ENCODE data around the gene KCNC1. TPM values are rescaled to one million over a fixed set of nuclear protein-coding genes. Genes with fewer than 3 reads are reported as not detected.

The KCNC1 gene
- total and polyA plus RNA-seq, 5 donors, result 0.06 to 0.16 (median 0.09) TPM; not detected in 2

DNA sequence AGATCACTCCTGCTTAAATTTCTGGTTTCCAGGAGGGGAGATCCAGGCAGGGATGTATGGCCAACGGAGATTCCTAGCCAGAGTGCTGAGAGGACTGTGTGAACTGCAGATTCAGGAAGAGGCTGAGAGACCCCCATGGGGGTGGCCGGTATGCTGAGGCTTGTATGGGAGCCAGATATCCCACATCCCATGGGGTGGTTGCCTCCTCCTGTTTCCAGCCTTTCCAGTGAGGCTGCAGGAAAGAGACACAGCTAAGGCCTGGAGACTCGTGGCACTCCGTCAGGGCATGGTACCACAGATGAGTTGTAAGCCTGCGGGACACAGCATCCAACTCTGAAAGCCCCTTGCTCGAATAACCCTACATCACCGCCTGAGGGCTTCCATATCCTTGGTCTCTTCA is 16.6 kb upstream of the KCNC1 start:
- H3K9me3 ChIP-seq (ENCODE audit: control insufficient read depth, low read length), result no peaks in the 10 kb centered on the region
- no peak for ATAC-seq
- no peak overlapping the region for H3K4me3 ChIP-seq (ENCODE audit: low read length)
- no peaks in the 10 kb centered on the region for H3K27me3 ChIP-seq (ENCODE audit: control insufficient read depth, insufficient read depth)
- no peaks in the 10 kb centered on the region for H3K4me1 ChIP-seq (ENCODE audit: control insufficient read depth, insufficient read depth, low read length)
- WGBS, result 55% methylated on average over 7 of the region's 7 CpGs
- intact Hi-C loops (cut with DNase I), result no loop called here
- H3K27ac ChIP-seq (ENCODE audit: low read length), result no peak overlapping the region
- DNase-seq, result no peak

DNA sequence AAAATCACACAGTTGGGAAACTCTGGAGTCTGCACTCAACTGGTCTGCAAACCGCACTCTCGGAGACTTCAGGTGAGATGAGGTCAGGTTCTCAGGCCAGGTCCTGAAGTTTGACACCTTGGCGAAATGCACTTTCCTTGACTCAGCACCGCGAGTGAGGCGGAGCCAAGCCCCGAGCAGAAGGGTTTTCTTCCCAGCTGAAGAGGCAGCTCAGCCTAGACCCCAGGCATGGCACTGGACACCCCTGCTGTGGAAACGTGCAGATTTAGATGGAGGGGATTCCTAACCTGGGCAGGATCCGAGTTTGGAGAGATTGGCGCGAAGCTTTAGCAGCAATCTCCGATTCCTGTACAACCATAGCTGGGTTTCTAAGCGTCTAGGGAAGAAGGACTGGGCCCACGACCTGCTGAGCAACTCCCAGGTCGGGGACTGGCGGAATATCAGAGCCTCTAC is 16.0 kb upstream of the KCNC1 start:
- DNase-seq (no peak), ATAC-seq (no peak)
- H3K4me3 ChIP-seq (ENCODE audit: low read length), result no peak overlapping the region
- no peaks in the 10 kb centered on the region for H3K27me3 ChIP-seq (ENCODE audit: control insufficient read depth, insufficient read depth)
- intact Hi-C loops (cut with DNase I), result no loop called here
- no peaks in the 10 kb centered on the region for H3K4me1 ChIP-seq (ENCODE audit: control insufficient read depth, insufficient read depth, low read length)
- 13% methylated on average over 16 of the region's 16 CpGs for WGBS
- no peak overlapping the region for H3K27ac ChIP-seq (ENCODE audit: low read length)
- no peaks in the 10 kb centered on the region for H3K9me3 ChIP-seq (ENCODE audit: control insufficient read depth, low read length)

DNA sequence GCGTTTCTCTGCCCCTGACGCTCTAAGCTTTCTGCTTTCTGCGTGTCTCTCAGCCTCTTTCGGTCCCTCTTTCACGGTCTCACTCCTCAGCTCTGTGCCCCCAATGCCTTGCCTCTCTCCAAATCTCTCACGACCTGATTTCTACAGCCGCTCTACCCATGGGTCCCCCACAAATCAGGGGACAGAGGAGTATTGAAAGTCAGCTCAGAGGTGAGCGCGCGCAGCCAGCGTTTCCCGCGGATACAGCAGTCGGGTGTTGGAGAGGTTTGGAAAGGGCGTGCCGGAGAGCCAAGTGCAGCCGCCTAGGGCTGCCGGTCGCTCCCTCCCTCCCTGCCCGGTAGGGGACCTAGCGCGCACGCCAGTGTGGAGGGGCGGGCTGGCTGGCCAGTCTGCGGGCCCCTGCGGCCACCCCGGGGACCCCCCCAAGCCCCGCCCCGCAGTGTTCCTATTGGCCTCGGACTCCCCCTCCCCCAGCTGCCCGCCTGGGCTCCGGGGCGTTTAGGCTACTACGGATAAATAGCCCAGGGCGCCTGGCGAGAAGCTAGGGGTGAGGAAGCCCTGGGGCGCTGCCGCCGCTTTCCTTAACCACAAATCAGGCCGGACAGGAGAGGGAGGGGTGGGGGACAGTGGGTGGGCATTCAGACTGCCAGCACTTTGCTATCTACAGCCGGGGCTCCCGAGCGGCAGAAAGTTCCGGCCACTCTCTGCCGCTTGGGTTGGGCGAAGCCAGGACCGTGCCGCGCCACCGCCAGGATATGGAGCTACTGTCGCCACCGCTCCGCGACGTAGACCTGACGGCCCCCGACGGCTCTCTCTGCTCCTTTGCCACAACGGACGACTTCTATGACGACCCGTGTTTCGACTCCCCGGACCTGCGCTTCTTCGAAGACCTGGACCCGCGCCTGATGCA is 15.3 kb upstream of the KCNC1 start, which contains the start of gene MYOD1:
Gene MYOD1 (plus strand): TSS at position 544 of the 910 bp plus-strand sequence. CDS start 212 bp downstream, at position 756.
- H3K4me1 ChIP-seq (ENCODE audit: control insufficient read depth, insufficient read depth, low read length), result no peaks in the 10 kb centered on the region
- DNase-seq, result no peak
- no peak for ATAC-seq
- no peaks in the 10 kb centered on the region for H3K27me3 ChIP-seq (ENCODE audit: control insufficient read depth, insufficient read depth)
- H3K9me3 ChIP-seq (ENCODE audit: control insufficient read depth, low read length), result no peaks in the 10 kb centered on the region
- no peak within 1 kb of the TSS for H3K27ac ChIP-seq (ENCODE audit: low read length)
- peak within 1 kb of the TSS; percentile 7 for H3K4me3 ChIP-seq (ENCODE audit: low read length)
- 2% methylated on average over 68 of the region's 68 CpGs for WGBS
- intact Hi-C loops (cut with DNase I), result no loop called here

DNA sequence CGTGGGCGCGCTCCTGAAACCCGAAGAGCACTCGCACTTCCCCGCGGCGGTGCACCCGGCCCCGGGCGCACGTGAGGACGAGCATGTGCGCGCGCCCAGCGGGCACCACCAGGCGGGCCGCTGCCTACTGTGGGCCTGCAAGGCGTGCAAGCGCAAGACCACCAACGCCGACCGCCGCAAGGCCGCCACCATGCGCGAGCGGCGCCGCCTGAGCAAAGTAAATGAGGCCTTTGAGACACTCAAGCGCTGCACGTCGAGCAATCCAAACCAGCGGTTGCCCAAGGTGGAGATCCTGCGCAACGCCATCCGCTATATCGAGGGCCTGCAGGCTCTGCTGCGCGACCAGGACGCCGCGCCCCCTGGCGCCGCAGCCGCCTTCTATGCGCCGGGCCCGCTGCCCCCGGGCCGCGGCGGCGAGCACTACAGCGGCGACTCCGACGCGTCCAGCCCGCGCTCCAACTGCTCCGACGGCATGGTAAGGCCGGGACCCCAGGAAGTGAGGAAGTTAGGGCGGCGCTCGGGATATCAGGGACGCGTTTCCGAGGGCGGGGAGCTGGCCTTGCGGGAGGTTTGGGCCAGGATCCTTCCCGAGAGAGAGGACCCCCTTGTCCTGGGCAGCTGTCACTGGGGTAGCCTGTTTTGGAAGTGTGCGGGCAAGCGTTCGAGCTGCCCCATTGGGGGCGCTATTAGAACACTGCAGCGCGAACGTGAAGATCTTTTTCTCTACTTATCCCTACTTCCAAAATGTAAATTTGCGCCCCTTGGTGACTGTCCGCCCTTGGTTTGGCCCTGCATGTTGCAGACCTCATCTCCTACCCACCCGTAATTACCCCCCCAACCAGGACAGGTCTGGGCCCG is 14.4 kb upstream of the KCNC1 start:
- H3K27me3 ChIP-seq (ENCODE audit: control insufficient read depth, insufficient read depth), result no peaks in the 10 kb centered on the region
- no peak overlapping the region for H3K4me3 ChIP-seq (ENCODE audit: low read length)
- H3K27ac ChIP-seq (ENCODE audit: low read length), result no peak overlapping the region
- DNase-seq, result no peak
- peak; percentile 27 to 32 for ATAC-seq
- no peaks in the 10 kb centered on the region for H3K4me1 ChIP-seq (ENCODE audit: control insufficient read depth, insufficient read depth, low read length)
- intact Hi-C loops (cut with DNase I), result loop anchor here in 3 of 4 donors (5.0 kb wide), 2 partner anchors 118 to 123 kb away; no protein-coding TSS in a partner anchor
- WGBS, result 3% methylated on average over 85 of the region's 85 CpGs
- H3K9me3 ChIP-seq (ENCODE audit: control insufficient read depth, low read length), result no peaks in the 10 kb centered on the region

DNA sequence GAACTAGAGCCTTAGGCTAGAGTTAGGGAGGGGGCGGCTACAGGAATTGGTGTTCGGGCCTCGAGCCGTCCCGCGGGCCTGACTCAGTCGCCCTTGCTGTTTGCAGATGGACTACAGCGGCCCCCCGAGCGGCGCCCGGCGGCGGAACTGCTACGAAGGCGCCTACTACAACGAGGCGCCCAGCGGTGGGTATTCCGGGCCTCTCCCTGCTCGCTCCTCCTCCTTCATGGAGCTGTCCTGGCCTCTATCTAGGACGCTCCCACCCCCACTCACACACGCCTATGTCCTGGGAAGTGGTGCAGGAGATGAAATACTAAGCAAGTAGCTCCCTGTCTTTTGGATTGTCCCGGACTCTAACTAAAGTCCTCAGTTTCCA is 13.8 kb upstream of the KCNC1 start:
- ATAC-seq, result no peak
- Histone ChIP-seq H3K27ac (ENCODE audit: low read length) (no peak overlapping the region), H3K9me3 (ENCODE audit: control insufficient read depth, low read length) (no peaks in the 10 kb centered on the region), H3K4me1 (ENCODE audit: control insufficient read depth, insufficient read depth, low read length) (no peaks in the 10 kb centered on the region), H3K4me3 (ENCODE audit: low read length) (no peak overlapping the region), H3K27me3 (ENCODE audit: control insufficient read depth, insufficient read depth) (no peaks in the 10 kb centered on the region)
- intact Hi-C loops (cut with DNase I), result loop anchor here in 3 of 4 donors (5.0 kb wide), 2 partner anchors 118 to 123 kb away; no protein-coding TSS in a partner anchor
- DNase-seq, result no peak
- 2% methylated on average over 24 of the region's 24 CpGs for WGBS

DNA sequence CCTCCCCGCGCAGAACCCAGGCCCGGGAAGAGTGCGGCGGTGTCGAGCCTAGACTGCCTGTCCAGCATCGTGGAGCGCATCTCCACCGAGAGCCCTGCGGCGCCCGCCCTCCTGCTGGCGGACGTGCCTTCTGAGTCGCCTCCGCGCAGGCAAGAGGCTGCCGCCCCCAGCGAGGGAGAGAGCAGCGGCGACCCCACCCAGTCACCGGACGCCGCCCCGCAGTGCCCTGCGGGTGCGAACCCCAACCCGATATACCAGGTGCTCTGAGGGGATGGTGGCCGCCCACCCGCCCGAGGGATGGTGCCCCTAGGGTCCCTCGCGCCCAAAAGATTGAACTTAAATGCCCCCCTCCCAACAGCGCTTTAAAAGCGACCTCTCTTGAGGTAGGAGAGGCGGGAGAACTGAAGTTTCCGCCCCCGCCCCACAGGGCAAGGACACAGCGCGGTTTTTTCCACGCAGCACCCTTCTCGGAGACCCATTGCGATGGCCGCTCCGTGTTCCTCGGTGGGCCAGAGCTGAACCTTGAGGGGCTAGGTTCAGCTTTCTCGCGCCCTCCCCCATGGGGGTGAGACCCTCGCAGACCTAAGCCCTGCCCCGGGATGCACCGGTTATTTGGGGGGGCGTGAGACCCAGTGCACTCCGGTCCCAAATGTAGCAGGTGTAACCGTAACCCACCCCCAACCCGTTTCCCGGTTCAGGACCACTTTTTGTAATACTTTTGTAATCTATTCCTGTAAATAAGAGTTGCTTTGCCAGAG is 13.2 kb upstream of the KCNC1 start:
- Histone ChIP-seq H3K27me3 (ENCODE audit: control insufficient read depth, insufficient read depth) (no peaks in the 10 kb centered on the region), H3K27ac (ENCODE audit: low read length) (no peak overlapping the region), H3K9me3 (ENCODE audit: control insufficient read depth, low read length) (no peaks in the 10 kb centered on the region), H3K4me1 (ENCODE audit: control insufficient read depth, insufficient read depth, low read length) (no peaks in the 10 kb centered on the region), H3K4me3 (ENCODE audit: low read length) (peak overlapping the region; percentile 7)
- no peak for DNase-seq
- 7% methylated on average over 56 of the region's 56 CpGs for WGBS
- no peak for ATAC-seq
- intact Hi-C loops (cut with DNase I), result loop anchor here in 3 of 4 donors (5.0 kb wide), 2 partner anchors 119 to 124 kb away; no protein-coding TSS in a partner anchor

DNA sequence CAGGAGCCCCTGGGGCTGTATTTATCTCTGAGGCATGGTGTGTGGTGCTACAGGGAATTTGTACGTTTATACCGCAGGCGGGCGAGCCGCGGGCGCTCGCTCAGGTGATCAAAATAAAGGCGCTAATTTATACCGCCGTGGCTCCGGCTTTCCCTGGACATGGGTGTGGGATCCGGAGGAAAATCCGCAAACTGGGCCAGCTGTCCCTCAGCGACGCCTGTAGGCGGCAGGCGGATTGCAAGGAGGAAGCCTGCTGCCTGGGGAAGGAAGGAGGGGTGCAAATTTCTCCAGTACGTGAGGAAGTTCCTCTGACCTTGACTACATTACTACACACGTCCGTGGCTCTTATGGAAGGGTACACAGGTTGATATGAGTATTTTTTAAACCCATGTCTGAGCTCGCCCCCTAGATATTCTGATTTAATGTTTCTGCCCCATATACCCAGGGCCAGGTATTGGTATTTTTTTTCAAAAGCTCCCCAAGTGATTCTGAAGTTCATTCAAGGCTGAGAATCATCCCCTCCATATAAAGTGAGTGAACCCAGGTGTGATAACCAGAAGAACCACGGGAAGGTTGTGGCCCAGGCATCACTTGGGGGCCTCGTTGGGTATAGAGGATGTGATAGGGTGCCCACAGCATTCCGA is 12.5 kb upstream of the KCNC1 start:
- Histone ChIP-seq H3K4me1 (ENCODE audit: control insufficient read depth, insufficient read depth, low read length) (no peaks in the 10 kb centered on the region), H3K27me3 (ENCODE audit: control insufficient read depth, insufficient read depth) (no peaks in the 10 kb centered on the region), H3K9me3 (ENCODE audit: control insufficient read depth, low read length) (no peaks in the 10 kb centered on the region), H3K4me3 (ENCODE audit: low read length) (no peak overlapping the region), H3K27ac (ENCODE audit: low read length) (no peak overlapping the region)
- ATAC-seq (peak in 1 of 2 donors; percentile 10), DNase-seq (no peak)
- WGBS, result 14% methylated on average over 25 of the region's 25 CpGs
- intact Hi-C loops (cut with DNase I), result loop anchor here in 3 of 4 donors (5.0 kb wide), 2 partner anchors 120 to 125 kb away; no protein-coding TSS in a partner anchor

DNA sequence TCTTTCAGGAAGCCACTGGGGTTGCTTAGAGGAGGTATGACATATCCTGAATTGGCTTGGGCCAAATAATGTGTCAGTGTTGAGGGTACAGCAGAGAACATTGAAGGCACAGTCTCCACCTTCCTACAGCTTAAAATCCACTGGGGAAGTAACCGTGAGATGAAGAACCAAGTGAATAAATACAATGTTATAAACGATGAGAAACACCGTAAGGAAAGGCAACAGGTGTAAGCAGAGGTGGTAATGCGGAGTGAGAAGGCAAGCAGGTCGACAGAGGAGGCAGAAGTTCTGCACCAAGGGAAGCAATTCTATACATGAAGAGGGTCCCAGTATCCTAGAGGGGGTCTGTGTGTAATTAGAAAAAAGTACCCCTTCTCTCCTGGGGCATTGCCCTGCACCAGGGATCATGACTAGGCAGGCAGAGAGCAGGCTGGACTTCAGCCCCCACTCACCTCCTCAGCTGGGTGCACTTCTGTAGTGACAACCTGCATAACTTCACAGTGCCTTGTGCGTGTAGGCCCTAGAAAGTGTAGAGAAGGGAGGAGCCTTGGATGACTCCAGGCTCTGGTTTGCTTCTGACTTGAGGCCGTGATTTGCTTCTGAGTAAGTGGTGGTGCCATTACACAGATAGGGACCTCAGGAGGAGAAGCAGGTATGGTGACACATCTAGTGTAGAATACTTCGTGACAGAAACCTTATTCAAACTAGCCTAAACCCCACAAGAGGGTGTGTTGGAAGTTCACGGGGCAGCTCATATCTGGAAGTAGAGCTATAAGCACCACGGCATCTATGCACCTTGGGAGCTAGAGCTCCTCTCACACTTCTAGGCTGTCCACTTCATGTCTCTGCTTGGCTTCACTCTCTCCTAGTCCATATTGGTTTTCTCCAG is 10.3 kb upstream of the KCNC1 start:
- no peak for ATAC-seq
- Histone ChIP-seq H3K9me3 (ENCODE audit: control insufficient read depth, low read length) (no peaks in the 10 kb centered on the region), H3K4me3 (ENCODE audit: low read length) (no peak overlapping the region), H3K27me3 (ENCODE audit: control insufficient read depth, insufficient read depth) (no peaks in the 10 kb centered on the region), H3K4me1 (ENCODE audit: control insufficient read depth, insufficient read depth, low read length) (no peaks in the 10 kb centered on the region), H3K27ac (ENCODE audit: low read length) (no peak overlapping the region)
- 71% methylated on average over 10 of the region's 10 CpGs for WGBS
- intact Hi-C loops (cut with DNase I), result loop anchor here in 3 of 4 donors (5.0 kb wide), 2 partner anchors 122 to 127 kb away; no protein-coding TSS in a partner anchor
- DNase-seq, result no peak

DNA sequence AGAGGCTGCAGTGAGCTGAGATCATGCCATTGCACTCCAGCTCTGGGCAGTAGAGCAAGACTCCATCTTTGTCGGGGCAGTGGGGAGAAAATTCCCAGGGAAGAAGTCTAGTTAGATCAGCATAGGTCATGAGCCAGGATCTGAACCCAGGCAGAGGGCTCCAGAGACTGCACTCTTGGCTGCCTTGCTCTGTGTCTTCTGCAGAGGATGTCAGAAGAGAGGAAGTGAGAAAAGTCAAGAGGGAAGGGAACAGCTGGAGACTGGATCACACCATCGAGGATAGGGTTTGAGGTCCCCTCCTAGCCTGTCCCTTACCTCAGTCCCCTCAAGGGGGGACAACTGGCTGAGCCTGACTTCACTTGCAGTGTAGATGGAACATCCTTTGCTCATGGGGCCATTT is 9.4 kb upstream of the KCNC1 start:
- ATAC-seq (no peak), DNase-seq (no peak)
- Histone ChIP-seq H3K4me3 (ENCODE audit: low read length) (no peak overlapping the region), H3K27me3 (ENCODE audit: control insufficient read depth, insufficient read depth) (no peaks in the 10 kb centered on the region), H3K4me1 (ENCODE audit: control insufficient read depth, insufficient read depth, low read length) (no peaks in the 10 kb centered on the region), H3K9me3 (ENCODE audit: control insufficient read depth, low read length) (no peaks in the 10 kb centered on the region), H3K27ac (ENCODE audit: low read length) (no peak overlapping the region)
- 57% methylated on average over 2 of the region's 2 CpGs for WGBS
- intact Hi-C loops (cut with DNase I), result no loop called here
